Fibroblast of lung (primary cell): ENCODE results near the gene ATG13. TPM values are rescaled to one million over a fixed set of nuclear protein-coding genes. Genes with fewer than 3 reads are reported as not detected.

ENCODE experiments used
- DNase-seq, 2 donors: peaks; one replicate each; pipeline versions ENCODE4 v3.0.0 to v3.0.0-alpha.2; 2010; ENCODE audit warnings: low read depth in 2 of 2
- H2AFZ ChIP-seq: 2 replicates; pipeline ENCODE4 v1.5.1; 2012; ENCODE audit warnings: low read length, control low read depth, inconsistent platforms
- H3K27ac ChIP-seq: 2 replicates; pipeline ENCODE4 v1.5.1; 2011; ENCODE audit warnings: low read length, control low read depth; ENCODE audit not compliant: insufficient read depth
- H3K27me3 ChIP-seq: 2 replicates; pipeline ENCODE4 v1.5.1; 2011; ENCODE audit warnings: mild to moderate bottlenecking, low read length; ENCODE audit not compliant: control insufficient read depth, insufficient read depth
- H3K36me3 ChIP-seq: 2 replicates; pipeline ENCODE4 v1.5.1; 2011; ENCODE audit warnings: low read length; ENCODE audit not compliant: control insufficient read depth, insufficient read depth
- H3K4me1 ChIP-seq: 2 replicates; pipeline ENCODE4 v1.5.1; 2011; ENCODE audit warnings: low read length; ENCODE audit not compliant: control insufficient read depth, insufficient read depth; ENCODE audit errors: extremely low read depth
- H3K4me2 ChIP-seq: 2 replicates; pipeline ENCODE4 v1.5.1; 2011; ENCODE audit warnings: low read length, control low read depth; ENCODE audit not compliant: insufficient read depth; ENCODE audit errors: extremely low read depth
- H3K4me3 ChIP-seq, 4 experiments: fragments of 200-600 bp in 1 of 4; sonication (generic) in 1 of 4; replicated peaks in 1 of 4; 2 replicates each; pipeline ENCODE4 v1.5.1; 2011 to 2016; ENCODE audit warnings: low read length in 4 of 4, low read depth in 3 of 4, mild to moderate bottlenecking in 3 of 4, control low read depth in 2 of 4, inconsistent platforms in 1 of 4, mixed read lengths in 1 of 4; ENCODE audit not compliant: insufficient read depth in 1 of 4; ENCODE audit errors: control extremely low read depth in 1 of 4
- H3K79me2 ChIP-seq: 2 replicates; pipeline ENCODE4 v1.5.1; 2012; ENCODE audit warnings: mild to moderate bottlenecking, low read length, inconsistent platforms; ENCODE audit not compliant: control insufficient read depth, insufficient read depth
- H3K9ac ChIP-seq: 2 replicates; pipeline ENCODE4 v1.5.1; 2011; ENCODE audit warnings: mild to moderate bottlenecking, low read length, control low read depth; ENCODE audit not compliant: insufficient read depth
- H3K9me3 ChIP-seq: 2 replicates; pipeline ENCODE4 v1.5.1; 2012; ENCODE audit warnings: low read depth, low read length; ENCODE audit not compliant: control insufficient read depth, insufficient read depth
- H4K20me1 ChIP-seq: 2 replicates; pipeline ENCODE4 v1.5.1; 2011; ENCODE audit warnings: low read length; ENCODE audit not compliant: control insufficient read depth, insufficient read depth; ENCODE audit errors: extremely low read depth
- EZH2 ChIP-seq: IDR thresholded peaks from 2 replicates; pipeline ENCODE4 v1.5.1; 2012; ENCODE audit warnings: low read length, control low read depth, mild to moderate bottlenecking; ENCODE audit errors: missing control alignments
- polyA plus RNA-seq, 2 donors: library from polyadenylated mRNA; depleted of rRNA in 1 of 2; stranded (reverse) in 1 of 2; unstranded in 1 of 2; fragments of >200 nt; gene quantifications; 2 replicates each; pipeline ENCODE4 v1.2.1, GENCODE V29; 2011 to 2012; ENCODE audit warnings: missing spikeins in 1 of 2
- total RNA-seq: library from RNA; depleted of rRNA; stranded (reverse); fragments of >200 nt; gene quantifications from 2 replicates; pipeline ENCODE4 v1.2.1, GENCODE V29; 2014
- TF ChIP-seq, protein P1 (sequence below), 2 donors: IDR thresholded peaks in 1 of 2; conservative IDR thresholded peaks in 1 of 2; 1 replicate in 1 of 2; 2 replicates in 1 of 2; pipeline ENCODE4 v1.5.1; 2011 to 2012; ENCODE audit warnings: low read length in 2 of 2, control low read depth in 1 of 2, inconsistent platforms in 1 of 2, low read depth in 1 of 2, mild to moderate bottlenecking in 1 of 2

Gene ATG13
- total and polyA plus RNA-seq, 2 donors (not counting 1 experiment from before 2014, with no cell fraction given), result 44.9 to 67.4 TPM

DNA sequence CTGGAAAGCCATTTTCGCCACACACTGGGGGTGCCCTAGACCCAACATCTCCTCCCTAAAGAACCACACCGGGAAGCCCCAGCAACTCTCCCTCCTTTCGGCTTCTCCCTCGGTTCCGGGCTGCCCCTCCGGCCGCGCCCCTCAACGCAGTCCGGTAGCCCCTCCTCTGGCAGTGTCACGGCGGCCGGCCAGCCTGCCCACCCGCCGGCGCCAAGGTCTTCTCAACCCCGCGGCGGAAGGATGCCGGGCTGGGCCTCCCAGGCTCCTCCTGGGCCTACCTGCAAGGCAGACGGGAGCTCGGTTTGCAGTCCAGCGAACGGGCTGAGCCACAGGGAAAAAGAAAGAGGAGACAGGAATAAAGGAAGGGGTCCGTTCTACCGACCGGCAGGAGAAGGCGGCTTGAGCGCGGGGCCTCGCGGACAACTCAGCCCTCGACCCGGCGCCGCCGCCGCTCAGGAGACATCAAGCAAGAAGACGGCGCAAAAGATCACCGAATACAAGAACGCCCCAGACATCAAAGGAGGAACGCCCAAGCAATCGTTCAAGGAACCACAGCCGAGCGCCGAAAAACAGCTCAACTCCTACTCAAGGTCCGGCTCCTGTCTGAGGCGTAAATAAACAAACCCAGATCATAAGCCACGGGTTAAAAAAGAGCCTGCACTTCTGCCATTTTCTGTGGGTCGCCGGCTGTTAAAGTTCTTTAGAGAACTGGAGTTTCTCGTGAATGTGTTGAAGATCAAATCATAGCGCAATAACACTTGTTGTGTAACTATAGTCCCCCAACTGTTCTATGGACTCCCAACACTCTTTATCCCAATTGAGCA lies 23.6 kb upstream of the ATG13 start, which contains the start of gene AMBRA1:
AMBRA1 (minus strand) TSS at position 474 of the 824 bp plus-strand sequence. CDS start 45,643 bp downstream, outside the sequence.
- H3K9me3 ChIP-seq, result no peaks in the 10 kb centered on the region
- peaks cover 5% of the 10 kb centered on the region for H3K4me1 ChIP-seq
- TF ChIP-seq EZH2, result no peak
- TF ChIP-seq, protein P1, sequence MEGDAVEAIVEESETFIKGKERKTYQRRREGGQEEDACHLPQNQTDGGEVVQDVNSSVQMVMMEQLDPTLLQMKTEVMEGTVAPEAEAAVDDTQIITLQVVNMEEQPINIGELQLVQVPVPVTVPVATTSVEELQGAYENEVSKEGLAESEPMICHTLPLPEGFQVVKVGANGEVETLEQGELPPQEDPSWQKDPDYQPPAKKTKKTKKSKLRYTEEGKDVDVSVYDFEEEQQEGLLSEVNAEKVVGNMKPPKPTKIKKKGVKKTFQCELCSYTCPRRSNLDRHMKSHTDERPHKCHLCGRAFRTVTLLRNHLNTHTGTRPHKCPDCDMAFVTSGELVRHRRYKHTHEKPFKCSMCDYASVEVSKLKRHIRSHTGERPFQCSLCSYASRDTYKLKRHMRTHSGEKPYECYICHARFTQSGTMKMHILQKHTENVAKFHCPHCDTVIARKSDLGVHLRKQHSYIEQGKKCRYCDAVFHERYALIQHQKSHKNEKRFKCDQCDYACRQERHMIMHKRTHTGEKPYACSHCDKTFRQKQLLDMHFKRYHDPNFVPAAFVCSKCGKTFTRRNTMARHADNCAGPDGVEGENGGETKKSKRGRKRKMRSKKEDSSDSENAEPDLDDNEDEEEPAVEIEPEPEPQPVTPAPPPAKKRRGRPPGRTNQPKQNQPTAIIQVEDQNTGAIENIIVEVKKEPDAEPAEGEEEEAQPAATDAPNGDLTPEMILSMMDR (conservative IDR thresholded peaks at IDR 0.05 in 1 of 2, IDR thresholded peaks at IDR 0.05 in 1 of 2; ENCODE audit: low read depth in 1 of 2, low read length in 2 of 2), result no peak
- H3K79me2 ChIP-seq, result peaks cover 48% of the 10 kb centered on the region
- peak within 1 kb of the TSS; percentile 94 for H2AFZ ChIP-seq
- H3K4me3 ChIP-seq, result peak within 1 kb of the TSS; percentile 93 to 99 (median 96)
- peak within 1 kb of the TSS; percentile 92 for H3K9ac ChIP-seq
- peak within 1 kb of the TSS; percentile 82 for H3K27ac ChIP-seq
- H3K36me3 ChIP-seq, result no peaks in the 10 kb centered on the region
- peak; percentile 93 to 94 for DNase-seq
- no peaks in the 10 kb centered on the region for H4K20me1 ChIP-seq
- H3K4me2 ChIP-seq, result peak within 1 kb of the TSS; percentile 85
- H3K27me3 ChIP-seq, result no peaks in the 10 kb centered on the region

DNA sequence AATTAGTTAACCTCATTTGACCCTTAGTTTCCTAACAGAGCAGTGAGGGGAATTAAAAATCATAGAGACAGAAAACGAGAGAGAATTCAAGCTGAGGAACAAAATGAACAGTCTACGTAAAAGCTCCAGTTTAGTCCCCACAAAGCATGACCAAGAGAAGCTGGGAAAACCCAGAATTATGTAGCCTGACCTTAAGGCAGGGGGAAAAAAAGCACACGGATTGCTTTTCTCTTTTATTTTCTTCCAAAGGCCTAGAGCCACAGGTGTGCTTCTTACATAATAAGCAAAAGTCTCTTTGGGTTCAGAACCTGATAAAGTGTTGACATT lies 23.0 kb upstream of the ATG13 start:
- Histone ChIP-seq H3K36me3 (no peaks in the 10 kb centered on the region), H3K9me3 (no peaks in the 10 kb centered on the region), H3K27me3 (no peaks in the 10 kb centered on the region), H3K4me3 (peak overlapping the region; percentile 93 to 99 (median 96)), H3K9ac (no peak overlapping the region), H3K4me2 (peak overlapping the region; percentile 85), H4K20me1 (no peaks in the 10 kb centered on the region), H2AFZ (peak overlapping the region; percentile 94), H3K79me2 (peaks cover 42% of the 10 kb centered on the region), H3K4me1 (peaks cover 5% of the 10 kb centered on the region), H3K27ac (peak overlapping the region; percentile 82)
- DNase-seq, result no peak
- TF ChIP-seq, protein P1 (conservative IDR thresholded peaks at IDR 0.05 in 1 of 2, IDR thresholded peaks at IDR 0.05 in 1 of 2; ENCODE audit: low read depth in 1 of 2, low read length in 2 of 2), result no peak
- TF ChIP-seq EZH2, result no peak

DNA sequence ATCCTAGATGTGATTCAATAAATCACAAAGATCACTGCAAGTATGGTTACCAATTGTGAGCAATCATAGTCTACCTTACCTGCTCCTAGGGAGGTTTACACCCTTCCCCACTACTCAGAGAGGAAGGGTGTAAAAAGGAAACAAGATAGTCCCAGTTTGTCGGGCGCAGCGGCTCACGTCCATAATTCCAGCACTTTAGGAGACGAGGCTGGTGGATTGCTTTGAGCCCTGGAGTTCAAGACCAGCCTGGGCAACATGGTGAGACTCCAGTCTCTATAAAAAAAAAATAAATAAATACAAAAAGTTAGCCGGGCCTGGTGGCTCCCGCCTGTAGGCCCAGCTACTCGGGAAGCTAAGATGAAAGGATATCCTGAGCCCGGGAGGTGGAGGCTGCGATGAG lies 22.6 kb upstream of the ATG13 start:
- Histone ChIP-seq H3K9ac (no peak overlapping the region), H3K79me2 (peaks cover 38% of the 10 kb centered on the region), H4K20me1 (no peaks in the 10 kb centered on the region), H3K27me3 (no peaks in the 10 kb centered on the region), H3K4me1 (peaks cover 5% of the 10 kb centered on the region), H3K36me3 (no peaks in the 10 kb centered on the region), H3K9me3 (no peaks in the 10 kb centered on the region), H3K4me3 (no peak overlapping the region), H2AFZ (peak overlapping the region; percentile 94), H3K27ac (no peak overlapping the region), H3K4me2 (no peak overlapping the region)
- no peak for DNase-seq
- TF ChIP-seq, protein P1 (conservative IDR thresholded peaks at IDR 0.05 in 1 of 2, IDR thresholded peaks at IDR 0.05 in 1 of 2; ENCODE audit: low read depth in 1 of 2, low read length in 2 of 2), result no peak
- no peak for TF ChIP-seq EZH2
